ENCODE measurements around the gene NUDCD3. TPM values are rescaled to one million over a fixed set of nuclear protein-coding genes. Genes with fewer than 3 reads are reported as not detected.
"Not testable (repeated sequence)": the region's sequence is repeated elsewhere in the genome, so short reads cannot be mapped to it uniquely, and the experiment has no call there.

The NUDCD3 gene
- polyA plus RNA-seq, 3 donors = 88.7 to 90.7 (median 90.4) TPM

- DNase-seq (ENCODE audit: low read depth in 3 of 3, low spot score in 2 of 3) = no peak
Measured at GRCh38 chr7:44451123-44451522, 39.3 kb downstream of the NUDCD3 start.

DNA sequence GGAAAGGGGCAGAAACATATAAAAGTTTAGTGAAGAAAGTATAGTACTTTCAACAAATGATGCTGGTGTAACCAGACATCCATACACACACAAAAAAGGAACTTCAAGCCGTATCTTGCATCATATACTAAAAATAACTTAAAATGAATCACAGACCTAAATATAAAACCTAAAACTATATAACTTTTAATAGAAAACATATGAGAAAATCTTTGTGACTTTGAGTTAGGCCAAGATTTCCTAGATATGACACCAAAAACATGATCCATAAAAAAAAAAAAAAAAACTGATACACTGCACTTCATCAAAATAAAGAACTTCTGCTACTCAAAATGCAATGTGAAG is 40.9 kb downstream of the NUDCD3 start:
- DNase-seq (ENCODE audit: low read depth in 3 of 3, low spot score in 2 of 3) = no peak

- no peak for DNase-seq (ENCODE audit: low read depth in 3 of 3, low spot score in 2 of 3)
Measured at GRCh38 chr7:44448922-44449583, 41.4 kb downstream of the NUDCD3 start.

DNA sequence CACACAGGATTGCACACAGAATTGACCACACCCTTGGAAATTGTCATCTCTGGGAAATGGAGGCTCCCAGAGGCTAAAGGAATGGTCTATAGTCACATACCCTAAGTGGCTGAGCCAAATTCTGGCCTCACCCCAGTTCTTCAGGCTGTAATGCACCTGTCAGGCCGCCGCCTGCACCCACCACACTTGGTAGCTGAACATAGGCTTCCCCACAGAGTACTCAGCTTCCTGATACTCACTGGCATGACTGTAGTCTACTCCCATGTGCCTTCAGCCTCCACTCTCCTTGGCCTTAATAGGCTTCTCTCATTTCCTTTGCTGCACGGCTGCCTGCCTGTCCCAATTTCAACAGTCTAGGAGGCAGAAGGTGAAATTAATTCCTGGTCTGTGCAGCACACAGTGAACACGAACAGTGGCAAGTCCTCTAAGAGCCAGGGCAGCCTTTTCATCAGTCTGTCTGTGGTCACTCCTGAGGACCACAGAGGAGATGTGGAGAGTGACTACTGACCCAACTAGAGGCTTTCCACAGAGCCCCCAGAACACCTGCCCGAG is 42.5 kb downstream of the NUDCD3 start:
- no peak for DNase-seq (ENCODE audit: low read depth in 3 of 3, low spot score in 2 of 3)

GRCh38 chr7:44445986-44446671 is 44.3 kb downstream of the NUDCD3 start:
- no peak for DNase-seq (ENCODE audit: low read depth in 3 of 3, low spot score in 2 of 3)

DNA sequence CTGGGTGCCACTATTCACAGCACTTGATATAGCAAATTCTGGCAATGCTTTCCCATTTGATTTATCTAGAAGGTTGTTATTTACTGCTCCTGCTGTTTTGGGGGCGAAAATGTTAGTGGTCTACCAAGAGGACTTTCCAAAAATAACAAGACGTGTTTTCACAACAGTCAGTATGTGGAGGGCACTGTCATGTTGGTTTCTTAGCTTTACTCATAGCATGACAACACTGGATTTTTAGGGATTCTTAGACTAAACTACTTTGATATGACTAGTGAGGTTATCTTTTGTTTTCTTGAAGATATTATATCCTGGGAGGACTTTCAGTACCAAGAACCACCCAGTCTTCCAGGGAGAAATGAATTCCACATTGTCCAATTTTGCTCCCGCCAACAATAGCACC is 49.4 kb downstream of the NUDCD3 start:
- no peak for DNase-seq (ENCODE audit: low read depth in 3 of 3, low spot score in 2 of 3)

DNA sequence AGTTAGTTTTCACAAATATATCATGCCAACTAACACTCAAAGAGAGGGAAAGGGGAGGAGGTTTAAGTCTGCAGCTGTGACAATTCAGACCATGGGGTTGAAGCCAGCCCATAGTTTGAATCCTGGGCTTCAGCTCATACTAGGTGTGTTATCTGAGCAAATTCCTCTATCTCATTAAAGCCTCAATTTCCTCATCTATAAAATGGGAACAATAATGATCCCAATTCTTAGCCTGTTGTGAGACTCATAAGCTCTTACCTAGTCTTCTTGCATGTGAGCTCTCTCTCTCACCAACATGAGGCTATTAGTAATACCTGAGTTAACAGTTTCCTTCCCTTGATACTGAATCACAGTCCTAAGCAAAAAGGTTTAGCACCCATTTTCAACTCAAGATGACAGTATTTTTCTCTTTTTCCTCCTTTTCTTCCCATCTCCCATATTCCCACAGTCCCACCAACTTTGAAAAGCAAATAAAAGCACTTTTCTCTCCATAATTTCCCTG is 49.8 kb downstream of the NUDCD3 start:
- DNase-seq (ENCODE audit: low read depth in 3 of 3, low spot score in 2 of 3) = no peak

DNA sequence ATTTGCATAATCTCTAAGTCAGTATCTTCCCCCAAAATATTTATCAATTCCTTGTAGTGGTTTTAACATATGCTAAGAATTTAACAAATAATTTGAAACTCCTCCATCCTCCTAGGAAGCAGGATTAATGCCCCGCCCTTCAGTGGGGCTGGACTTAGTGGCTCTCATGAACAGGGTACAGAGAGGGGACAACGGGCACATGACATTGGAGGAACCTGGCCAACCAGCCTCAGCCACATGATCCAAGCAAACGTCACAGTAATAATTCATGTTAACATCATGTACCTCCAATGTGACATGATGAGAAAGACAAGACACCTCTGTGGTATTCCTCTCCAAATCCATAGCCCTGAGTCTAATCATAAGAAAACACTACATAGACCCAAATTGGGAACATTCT is 50.5 kb downstream of the NUDCD3 start:
- DNase-seq (ENCODE audit: low read depth in 3 of 3, low spot score in 2 of 3) = no peak

- no peak for DNase-seq (ENCODE audit: low read depth in 3 of 3, low spot score in 2 of 3)
Measured at GRCh38 chr7:44438816-44439215, 51.6 kb downstream of the NUDCD3 start.

- DNase-seq (ENCODE audit: low read depth in 3 of 3, low spot score in 2 of 3) = no peak
Measured at GRCh38 chr7:44434201-44434600, 56.3 kb downstream of the NUDCD3 start.

GRCh38 chr7:44433255-44434022 is 57.0 kb downstream of the NUDCD3 start:
- DNase-seq (ENCODE audit: low read depth in 3 of 3, low spot score in 2 of 3) = no peak

DNA sequence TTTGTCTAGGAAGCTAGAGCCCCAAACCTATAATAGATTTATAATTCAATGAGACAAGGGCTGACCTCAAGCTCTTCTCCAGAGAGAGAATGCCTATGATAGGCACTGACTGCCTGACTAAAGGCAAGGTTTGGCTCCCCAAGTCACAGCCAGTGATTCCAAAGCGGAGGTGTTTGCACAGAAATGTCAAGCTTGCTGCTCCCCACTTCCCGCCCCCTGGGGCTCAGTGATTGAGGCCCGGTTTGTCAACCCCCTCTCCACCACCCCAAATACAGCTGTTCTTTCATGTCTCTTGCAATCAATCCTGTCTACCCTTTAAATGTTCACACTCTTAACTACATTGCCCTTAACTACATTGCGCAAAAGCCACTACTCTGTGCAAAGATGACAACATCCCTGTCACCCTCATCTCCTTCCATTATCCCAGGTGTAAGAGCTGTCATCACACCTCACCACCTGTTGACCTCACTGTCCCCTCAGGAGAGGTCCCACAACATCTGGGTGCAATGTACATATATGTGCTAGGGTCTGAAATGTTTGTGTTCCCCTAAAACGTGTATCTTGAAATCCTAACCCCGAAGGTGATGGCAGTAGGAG is 58.0 kb downstream of the NUDCD3 start:
- no peak for DNase-seq (ENCODE audit: low read depth in 3 of 3, low spot score in 2 of 3)

- DNase-seq (ENCODE audit: low read depth in 3 of 3, low spot score in 2 of 3) = no peak
Measured at GRCh38 chr7:44431091-44431608, 59.3 kb downstream of the NUDCD3 start.

DNA sequence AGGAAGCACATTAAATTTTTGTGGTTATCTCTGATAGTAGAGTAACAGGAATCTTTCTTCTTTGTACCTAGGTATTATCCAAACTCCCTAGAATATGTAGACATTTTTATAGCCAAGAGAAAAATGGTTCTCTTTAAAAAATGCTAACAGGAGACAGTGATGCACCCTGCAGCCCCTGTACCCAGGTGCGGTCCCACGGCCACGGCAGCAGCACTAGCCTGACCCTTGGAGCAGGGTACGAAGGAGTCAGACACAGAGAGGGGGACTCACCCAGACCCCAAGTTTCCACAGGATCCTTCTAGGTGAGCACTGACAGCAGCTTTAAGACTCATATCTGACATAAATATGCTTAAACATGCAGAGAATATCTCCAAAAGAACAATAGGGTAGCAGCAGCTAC is 60.4 kb downstream of the NUDCD3 start:
- no peak for DNase-seq (ENCODE audit: low read depth in 3 of 3, low spot score in 2 of 3)

- not testable (repeated sequence) for DNase-seq (ENCODE audit: low read depth in 3 of 3, low spot score in 2 of 3)
Measured at GRCh38 chr7:44424762-44425161, 65.7 kb downstream of the NUDCD3 start.

GRCh38 chr7:44416941-44417340 is 73.5 kb downstream of the NUDCD3 start:
- no peak for DNase-seq (ENCODE audit: low read depth in 3 of 3, low spot score in 2 of 3)

DNA sequence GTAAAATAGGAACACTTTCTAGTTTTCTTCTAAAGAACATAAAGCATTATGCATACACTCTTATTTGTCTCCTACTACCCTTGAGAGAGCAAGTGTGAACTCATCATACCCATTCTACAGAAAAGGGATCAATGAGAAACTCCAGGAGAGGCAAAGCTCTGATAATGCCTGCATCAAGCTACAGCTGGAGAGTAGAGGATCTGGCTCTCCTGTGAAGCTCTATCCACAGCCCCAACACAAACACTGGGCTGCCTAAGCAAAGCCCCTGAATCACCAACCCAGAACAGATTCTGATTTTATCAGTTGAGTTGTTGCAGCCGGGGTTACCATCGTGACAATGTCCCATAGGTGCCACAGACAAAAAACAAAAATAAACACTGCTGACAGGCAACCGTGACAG is 74.9 kb downstream of the NUDCD3 start:
- DNase-seq (ENCODE audit: low read depth in 3 of 3, low spot score in 2 of 3) = no peak

DNA sequence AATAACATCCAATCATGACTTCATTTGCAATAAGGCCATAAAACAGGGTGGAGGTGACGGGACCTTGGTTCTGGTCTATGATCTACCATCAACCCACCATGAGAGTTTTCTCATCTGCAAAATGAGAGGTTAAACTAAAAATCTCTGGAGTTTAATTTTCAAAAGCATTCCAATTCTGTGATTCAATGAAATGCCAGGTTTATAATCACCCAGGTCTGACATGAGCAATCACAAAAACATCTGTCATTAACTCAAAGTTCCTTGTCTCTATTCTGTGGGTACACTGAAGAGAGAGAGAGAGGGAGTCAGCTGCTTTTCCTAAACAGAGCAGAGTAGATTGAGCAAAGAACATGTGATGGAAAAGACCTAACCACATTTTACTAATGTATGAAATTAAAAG is 75.4 kb downstream of the NUDCD3 start:
- no peak for DNase-seq (ENCODE audit: low read depth in 3 of 3, low spot score in 2 of 3)

- DNase-seq (ENCODE audit: low read depth in 3 of 3, low spot score in 2 of 3) = no peak
Measured at GRCh38 chr7:44411306-44411705, 79.2 kb downstream of the NUDCD3 start.

GRCh38 chr7:44408596-44408995 is 81.9 kb downstream of the NUDCD3 start:
- DNase-seq (ENCODE audit: low read depth in 3 of 3, low spot score in 2 of 3) = no peak

DNA sequence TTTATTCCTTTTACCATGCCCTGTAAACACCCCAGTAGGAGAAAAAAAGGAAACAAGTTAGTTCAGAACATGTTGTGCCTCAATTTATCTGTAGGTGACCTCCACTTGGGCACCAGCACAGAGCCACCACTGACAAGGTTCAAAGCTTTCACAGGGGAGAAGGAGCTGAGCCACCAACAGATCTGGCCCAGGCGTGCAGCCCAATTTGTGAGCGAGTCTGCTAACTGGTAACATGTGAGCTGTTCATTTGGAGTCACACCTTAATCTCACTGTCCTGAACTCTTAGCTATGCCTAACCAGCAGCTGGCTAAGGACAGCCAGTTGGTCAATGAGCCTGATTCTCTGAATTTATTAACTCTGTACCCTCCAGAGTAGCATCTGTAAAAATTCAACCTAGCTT is 86.7 kb downstream of the NUDCD3 start:
- no peak for DNase-seq (ENCODE audit: low read depth in 3 of 3, low spot score in 2 of 3)

Data from right renal cortex interstitium (tissue), 3 donors.